K562 (cell line): Measurements from ENCODE around the gene HMCES. TPM values are rescaled to one million over a fixed set of nuclear protein-coding genes. Genes with fewer than 3 reads are reported as not detected.

Experiments used
- ARID1B ChIP-seq: fragments of 450-650 bp; IDR thresholded peaks from 2 replicates; pipeline ENCODE4 v1.6.1; 2016; ENCODE audit warnings: antibody characterized with exemption, mild to moderate bottlenecking, inconsistent platforms
- BRCA1 ChIP-seq, 2 experiments: fragments of 450-650 bp in 1 of 2; sonication (generic) in 1 of 2; formaldehyde crosslinking in 1 of 2; IDR thresholded peaks; 2 replicates each; pipeline versions ENCODE4 v1.5.0 to v1.6.1; 2017 to 2020; ENCODE audit warnings: mild to moderate bottlenecking in 1 of 2, missing genetic modification reagents in 1 of 2
- CBX8 ChIP-seq: fragments of 200-600 bp; sonication (generic); IDR thresholded peaks from 2 replicates; pipeline ENCODE4 v1.6.1; 2012; ENCODE audit warnings: borderline replicate concordance, mixed run types, low read depth, mild to moderate bottlenecking, moderate library complexity, mixed read lengths, low read length, control low read depth, inconsistent platforms; ENCODE audit not compliant: poor library complexity, severe bottlenecking; ENCODE audit errors: extremely low read depth
- CEBPG ChIP-seq, 3 experiments: fragments of 200-800 bp in 1 of 3; sonication (Bioruptor generic) in 1 of 3; sonication (generic) in 1 of 3; formaldehyde crosslinking in 1 of 3; IDR thresholded peaks in 2 of 3; conservative IDR thresholded peaks in 1 of 3; 2 replicates each; pipeline versions ENCODE4 v1.6.1 to v1.8.0; 2016 to 2022; ENCODE audit warnings: missing compliant biosample characterization in 2 of 3, missing genetic modification characterization in 2 of 3, mild to moderate bottlenecking in 1 of 3, missing genetic modification reagents in 1 of 3
- CREM ChIP-seq: IDR thresholded peaks from 2 replicates; pipeline ENCODE4 v1.6.1; 2014; ENCODE audit warnings: antibody characterized with exemption, low read depth
- ETS2 ChIP-seq: IDR thresholded peaks from 2 replicates; pipeline ENCODE4 v1.6.1; 2016; ENCODE audit warnings: borderline replicate concordance, missing genetic modification characterization, mild to moderate bottlenecking, moderate library complexity, missing compliant biosample characterization; ENCODE audit not compliant: poor library complexity, severe bottlenecking
- HNRNPL ChIP-seq: fragments of 200-400 bp; formaldehyde crosslinking; IDR thresholded peaks from 2 replicates; pipeline ENCODE4 v1.6.1; 2017; ENCODE audit warnings: low read depth, mild to moderate bottlenecking, low read length
- KLF6 ChIP-seq: fragments of 250-450 bp; sonication (Bioruptor Pico); IDR thresholded peaks from 2 replicates; pipeline ENCODE4 v1.4.0; 2020; ENCODE audit warnings: mild to moderate bottlenecking, moderate library complexity, borderline replicate concordance
- NCOA2 ChIP-seq, 2 experiments: fragments of 450-650 bp; IDR thresholded peaks; 2 replicates each; pipeline ENCODE4 v1.6.1; 2018; ENCODE audit warnings: mild to moderate bottlenecking in 2 of 2, moderate library complexity in 1 of 2; ENCODE audit not compliant: partially characterized antibody in 2 of 2
- NR2C2 ChIP-seq, 2 experiments: fragments of 200-800 bp in 1 of 2; sonication (Bioruptor generic) in 1 of 2; sonication (generic) in 1 of 2; formaldehyde crosslinking in 1 of 2; IDR thresholded peaks; 2 replicates each; pipeline versions ENCODE4 v1.6.1 to v1.8.0; 2016 to 2022; ENCODE audit warnings: mild to moderate bottlenecking in 1 of 2, missing compliant biosample characterization in 1 of 2, missing genetic modification characterization in 1 of 2, missing genetic modification reagents in 1 of 2
- PHF21A ChIP-seq: fragments of 450-650 bp; IDR thresholded peaks from 2 replicates; pipeline ENCODE4 v1.6.1; 2017; ENCODE audit warnings: low read depth, borderline replicate concordance
- POLR3A ChIP-seq: IDR thresholded peaks from 2 replicates; pipeline ENCODE4 v1.6.1; 2011; ENCODE audit warnings: borderline replicate concordance, mild to moderate bottlenecking, moderate library complexity; ENCODE audit not compliant: insufficient read length, insufficient read depth; ENCODE audit errors: extremely low read depth
- XRCC4 ChIP-seq: IDR thresholded peaks from one replicate; pipeline ENCODE4 v1.6.1; 2011; ENCODE audit not compliant: insufficient read depth, insufficient read length; ENCODE audit errors: extremely low read depth
- ZEB2 ChIP-seq: fragments of 450-650 bp; IDR thresholded peaks from 2 replicates; pipeline ENCODE4 v1.6.1; 2016
- ZNF184 ChIP-seq: sonication (generic); formaldehyde crosslinking; IDR thresholded peaks from 2 replicates; pipeline ENCODE4 v1.5.0; 2020; ENCODE audit warnings: missing genetic modification reagents
- ZNF436 ChIP-seq: fragments of 250-450, 450-650 bp; sonication (Bioruptor Pico); formaldehyde crosslinking; IDR thresholded peaks from 2 replicates; pipeline ENCODE4 v1.7.0; 2020; ENCODE audit warnings: mild to moderate bottlenecking
- ZNF589 ChIP-seq: fragments of 200-800 bp; sonication (Bioruptor generic); IDR thresholded peaks from 2 replicates; pipeline ENCODE4 v1.6.1; 2016; ENCODE audit warnings: low read depth, missing genetic modification characterization, missing compliant biosample characterization
- ZNF77 ChIP-seq: fragments of 250-450 bp; sonication (Bioruptor Pico); IDR thresholded peaks from 2 replicates; pipeline ENCODE4 v1.5.0; 2020
- ZNF79 ChIP-seq: fragments of 250-450 bp; sonication (Bioruptor Pico); IDR thresholded peaks from 2 replicates; pipeline ENCODE4 v1.4.0; 2020; ENCODE audit warnings: low read depth, mild to moderate bottlenecking, moderate library complexity
- polyA plus RNA-seq, 8 experiments: library from polyadenylated mRNA; depleted of rRNA in 4 of 8; stranded (reverse) in 5 of 8; unstranded in 3 of 8; fragments of >200 nt; fragmentation: Nextera tagmentation in 2 of 8; fragmentation: Illumina TruSeq in 1 of 8; extraction: Ambion mirVana in 2 of 8; extraction: Trizol in 1 of 8; gene quantifications; 2 replicates each; pipeline versions ENCODE4 v1.2.1 to v1.2.3, GENCODE V29; 2011 to 2014; ENCODE audit warnings: inconsistent platforms in 1 of 8, missing spikeins in 1 of 8
- total RNA-seq, 7 experiments: library from RNA; depleted of rRNA in 6 of 7; stranded (reverse); fragments of >200 nt in 6 of 7; fragmentation: Illumina TruSeq in 2 of 7; extraction: Trizol in 2 of 7; gene quantifications; 2 replicates each; pipeline versions ENCODE4 v1.2.1 to v1.2.3, GENCODE V29; 2011 to 2021; ENCODE audit warnings: low replicate concordance in 1 of 7
- TF ChIP-seq, protein P1 (sequence below): sonication (generic); formaldehyde crosslinking; IDR thresholded peaks from 2 replicates; pipeline ENCODE4 v1.8.1; 2022; ENCODE audit warnings: missing genetic modification reagents
- TF ChIP-seq, protein P2 (sequence below), 2 experiments: fragments of 450-650 bp in 1 of 2; sonication (generic) in 1 of 2; formaldehyde crosslinking in 1 of 2; IDR thresholded peaks in 1 of 2; conservative IDR thresholded peaks in 1 of 2; 2 replicates each; pipeline versions ENCODE4 v1.6.1 to v1.8.1; 2016 to 2023; ENCODE audit warnings: mild to moderate bottlenecking in 2 of 2, moderate library complexity in 2 of 2, inconsistent platforms in 1 of 2, missing genetic modification reagents in 1 of 2
- TF ChIP-seq, protein P3 (sequence below): fragments of 450-650 bp; formaldehyde crosslinking; IDR thresholded peaks from 2 replicates; pipeline ENCODE4 v1.4.0; 2020; ENCODE audit warnings: mild to moderate bottlenecking, mixed read lengths

Gene HMCES
- total and polyA plus RNA-seq, 9 of the 15 experiments (the other 6 are each of a cell fraction or from before 2014, with no cell fraction given): 18.8 to 45.3 (median 24.8) TPM

DNA sequence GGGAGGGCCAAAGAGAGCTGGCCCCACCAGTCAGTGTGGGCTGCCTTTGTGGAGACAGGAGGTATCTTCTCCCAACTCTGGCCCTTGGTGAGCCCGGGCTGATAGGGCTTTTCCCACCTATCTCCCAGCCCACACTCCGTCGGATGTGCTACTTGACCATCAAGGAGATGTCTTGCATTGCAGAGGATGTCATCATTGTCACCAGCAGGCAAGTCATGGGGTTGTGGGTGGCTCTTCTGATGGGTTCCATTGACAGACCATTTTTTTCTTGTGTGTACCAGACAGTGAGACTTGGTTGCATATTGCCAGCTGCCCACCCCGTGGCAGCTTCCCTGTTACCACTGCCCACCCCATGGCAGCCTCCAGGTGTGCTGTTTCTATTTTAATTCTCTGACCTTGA is 25.9 kb upstream of the HMCES start (continued):
- TF ChIP-seq, protein P1, sequence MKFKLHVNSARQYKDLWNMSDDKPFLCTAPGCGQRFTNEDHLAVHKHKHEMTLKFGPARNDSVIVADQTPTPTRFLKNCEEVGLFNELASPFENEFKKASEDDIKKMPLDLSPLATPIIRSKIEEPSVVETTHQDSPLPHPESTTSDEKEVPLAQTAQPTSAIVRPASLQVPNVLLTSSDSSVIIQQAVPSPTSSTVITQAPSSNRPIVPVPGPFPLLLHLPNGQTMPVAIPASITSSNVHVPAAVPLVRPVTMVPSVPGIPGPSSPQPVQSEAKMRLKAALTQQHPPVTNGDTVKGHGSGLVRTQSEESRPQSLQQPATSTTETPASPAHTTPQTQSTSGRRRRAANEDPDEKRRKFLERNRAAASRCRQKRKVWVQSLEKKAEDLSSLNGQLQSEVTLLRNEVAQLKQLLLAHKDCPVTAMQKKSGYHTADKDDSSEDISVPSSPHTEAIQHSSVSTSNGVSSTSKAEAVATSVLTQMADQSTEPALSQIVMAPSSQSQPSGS: no peak
- TF ChIP-seq BRCA1 (IDR thresholded peaks at IDR 0.05) (no peak), BRCA1 (CRISPR knock-in tag; IDR thresholded peaks at IDR 0.05) (no peak), NR2C2 (CRISPR knock-in tag; IDR thresholded peaks at IDR 0.05) (no peak), NR2C2 (tag; IDR thresholded peaks at IDR 0.05) (peak; percentile 40; the same call in 1 of the 2 replicates), HNRNPL (no peak), ZNF436 (no peak), ZNF77 (CRISPR knock-in tag) (no peak), ETS2 (no peak), PHF21A (no peak), ZNF589 (CRISPR knock-in tag) (peak; percentile 91), POLR3A (no peak), CREM (no peak), CEBPG (CRISPR knock-in tag; IDR thresholded peaks at IDR 0.05) (no peak), CEBPG (tag; conservative IDR thresholded peaks at IDR 0.05 in 1 of 2, IDR thresholded peaks at IDR 0.05 in 1 of 2) (peak in 1 of 2 experiments; percentile 87; a peak in 2 of 4 replicates), ARID1B (no peak), ZNF184 (CRISPR knock-in tag) (no peak), ZNF79 (CRISPR knock-in tag) (no peak), KLF6 (CRISPR knock-in tag) (0 out of 2 replicates have a peak, but pooled peaks have one; percentile 27), ZEB2 (no peak), NCOA2 (IDR thresholded peaks at IDR 0.05; ENCODE audit: partially characterized antibody in 2 of 2) (no peak), XRCC4 (no peak), CBX8 (no peak)
- TF ChIP-seq, protein P2, sequence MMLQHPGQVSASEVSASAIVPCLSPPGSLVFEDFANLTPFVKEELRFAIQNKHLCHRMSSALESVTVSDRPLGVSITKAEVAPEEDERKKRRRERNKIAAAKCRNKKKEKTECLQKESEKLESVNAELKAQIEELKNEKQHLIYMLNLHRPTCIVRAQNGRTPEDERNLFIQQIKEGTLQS (IDR thresholded peaks at IDR 0.05): peak; percentile 47; the same call in 1 of the 2 replicates
- TF ChIP-seq, protein P2 (CRISPR knock-in tag; conservative IDR thresholded peaks at IDR 0.05): no peak
- TF ChIP-seq, protein P3, sequence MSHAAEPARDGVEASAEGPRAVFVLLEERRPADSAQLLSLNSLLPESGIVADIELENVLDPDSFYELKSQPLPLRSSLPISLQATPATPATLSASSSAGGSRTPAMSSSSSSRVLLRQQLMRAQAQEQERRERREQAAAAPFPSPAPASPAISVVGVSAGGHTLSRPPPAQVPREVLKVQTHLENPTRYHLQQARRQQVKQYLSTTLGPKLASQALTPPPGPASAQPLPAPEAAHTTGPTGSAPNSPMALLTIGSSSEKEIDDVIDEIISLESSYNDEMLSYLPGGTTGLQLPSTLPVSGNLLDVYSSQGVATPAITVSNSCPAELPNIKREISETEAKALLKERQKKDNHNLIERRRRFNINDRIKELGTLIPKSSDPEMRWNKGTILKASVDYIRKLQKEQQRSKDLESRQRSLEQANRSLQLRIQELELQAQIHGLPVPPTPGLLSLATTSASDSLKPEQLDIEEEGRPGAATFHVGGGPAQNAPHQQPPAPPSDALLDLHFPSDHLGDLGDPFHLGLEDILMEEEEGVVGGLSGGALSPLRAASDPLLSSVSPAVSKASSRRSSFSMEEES (CRISPR knock-in tag): no peak
